Bone marrow (tissue), 2 donors: ENCODE measurements around the gene DEXI.

Experiments
- DNase-seq, 2 donors: peaks; one replicate each; lab custom pipeline; 2025; lab: John Stamatoyannopoulos, UW

DEXI gene

GRCh38 chr16:10942352-10943063 lies at the start of gene DEXI:
TSS of gene DEXI (minus strand) at chr16:10942468. CDS start at chr16:10942005, 463 bp downstream.
- DNase-seq, result peak; percentile 68 to 83

GRCh38 chr16:10990378-10990777 lies 48.1 kb upstream of the DEXI start:
- DNase-seq, result no peak

- DNase-seq, result no peak
Observed at GRCh38 chr16:10989559-10989958, 47.3 kb upstream of the DEXI start.

- DNase-seq, result no peak
Observed at GRCh38 chr16:10988879-10989278, 46.6 kb upstream of the DEXI start.

- no peak for DNase-seq
Observed at GRCh38 chr16:10988164-10988803, 46.0 kb upstream of the DEXI start.

GRCh38 chr16:10987361-10988163 lies 45.3 kb upstream of the DEXI start:
- no peak for DNase-seq

- DNase-seq, result no peak
Observed at GRCh38 chr16:10984509-10984908, 42.2 kb upstream of the DEXI start.

- DNase-seq, result no peak
Observed at GRCh38 chr16:10983159-10983558, 40.9 kb upstream of the DEXI start.

- no peak for DNase-seq
Observed at GRCh38 chr16:10982465-10983150, 40.3 kb upstream of the DEXI start.

- DNase-seq, result no peak
Observed at GRCh38 chr16:10981697-10982216, 39.5 kb upstream of the DEXI start.

- DNase-seq, result no peak
Observed at GRCh38 chr16:10980813-10981212, 38.5 kb upstream of the DEXI start.

GRCh38 chr16:10979717-10980601 lies 37.7 kb upstream of the DEXI start:
- DNase-seq, result no peak

- no peak for DNase-seq
Observed at GRCh38 chr16:10978871-10979446, 36.7 kb upstream of the DEXI start.

GRCh38 chr16:10978124-10978523 lies 35.9 kb upstream of the DEXI start:
- no peak for DNase-seq

GRCh38 chr16:10976634-10977033 lies 34.4 kb upstream of the DEXI start:
- DNase-seq, result no peak

- DNase-seq, result no peak
Observed at GRCh38 chr16:10972819-10973464, 30.7 kb upstream of the DEXI start.

- no peak for DNase-seq
Observed at GRCh38 chr16:10972108-10972818, 30.0 kb upstream of the DEXI start.

GRCh38 chr16:10971560-10971961 lies 29.3 kb upstream of the DEXI start:
- peak in 1 of 2 donors; percentile 12 for DNase-seq

GRCh38 chr16:10970065-10970464 lies 27.8 kb upstream of the DEXI start:
- no peak for DNase-seq
